Endothelial cell of umbilical vein (primary cell): ENCODE measurements around the gene SLC25A28. TPM values are rescaled to one million over a fixed set of nuclear protein-coding genes. Genes with fewer than 3 reads are reported as not detected.

Experiments used
- BruUV-seq: library from RNA; stranded (reverse); fragments of 400-500 nt; replicated peaks from 2 replicates; lab custom pipeline; 2021; lab: Mats Ljungman, UMichigan
- CTCF ChIA-PET: fragments of 300-600, 350-600 bp; sonication (Branson Sonifier 250); formaldehyde crosslinking; loops from one replicate; lab custom pipeline; 2021; ENCODE audit warnings: antibody characterized with exemption, inconsistent platforms; lab: Charles Lee
- POLR2A ChIA-PET: fragments of 300-600, 350-600 bp; sonication (Branson Sonifier 250); formaldehyde crosslinking; loops from one replicate; lab custom pipeline; 2021; ENCODE audit warnings: antibody characterized with exemption, inconsistent platforms; lab: Charles Lee
- DNase-seq: peaks from one replicate; pipeline ENCODE4 v3.0.0-alpha.2; 2011; ENCODE audit warnings: low read depth, low spot score
- FAIRE-seq: peaks from 2 replicates; lab custom pipeline; 2011; peaks lifted over from hg19 to GRCh38; lab: Jason Lieb, UNC
- H2AFZ ChIP-seq: 2 replicates; pipeline ENCODE4 v1.6.0; 2012; ENCODE audit warnings: low read depth, low read length, control low read depth, inconsistent platforms
- H3K27ac ChIP-seq: 2 replicates; pipeline ENCODE4 v1.5.1; 2011; ENCODE audit warnings: low read depth, mild to moderate bottlenecking, control low read depth, low read length, moderate library complexity; ENCODE audit not compliant: insufficient read depth
- H3K27me3 ChIP-seq, 2 experiments: 2 replicates each; pipeline versions ENCODE4 v1.6.0 to v1.6.1; 2011; ENCODE audit warnings: low read length in 2 of 2, mixed read lengths in 1 of 2; ENCODE audit not compliant: control insufficient read depth in 2 of 2, insufficient read depth in 2 of 2
- H3K36me3 ChIP-seq, 2 experiments: 2 replicates in 1 of 2; 3 replicates in 1 of 2; pipeline ENCODE4 v1.5.1; 2011; ENCODE audit warnings: low read length in 2 of 2, mild to moderate bottlenecking in 1 of 2, moderate library complexity in 1 of 2; ENCODE audit not compliant: control insufficient read depth in 2 of 2, insufficient read depth in 2 of 2; ENCODE audit errors: extremely low read depth in 1 of 2
- H3K4me1 ChIP-seq: 3 replicates; pipeline ENCODE4 v1.5.1; 2011; ENCODE audit warnings: mild to moderate bottlenecking, low read length; ENCODE audit not compliant: control insufficient read depth, insufficient read depth; ENCODE audit errors: extremely low read depth
- H3K4me2 ChIP-seq: 2 replicates; pipeline ENCODE4 v1.6.1; 2011; ENCODE audit warnings: low read length, control low read depth, mixed read lengths; ENCODE audit not compliant: insufficient read depth
- H3K4me3 ChIP-seq, 3 experiments: fragments of 200-600 bp in 1 of 3; sonication (generic), shearing (Covaris generic) in 1 of 3; replicated peaks in 1 of 3; 2 replicates each; pipeline ENCODE4 v1.5.1; 2011 to 2016; ENCODE audit warnings: control low read depth in 3 of 3, low read length in 3 of 3, mild to moderate bottlenecking in 2 of 3, inconsistent platforms in 1 of 3, low read depth in 1 of 3, moderate library complexity in 1 of 3; ENCODE audit not compliant: insufficient read depth in 1 of 3
- H3K79me2 ChIP-seq: 2 replicates; pipeline ENCODE4 v1.6.0; 2012; ENCODE audit warnings: low read length, inconsistent platforms; ENCODE audit not compliant: control insufficient read depth, insufficient read depth
- H3K9ac ChIP-seq: replicated peaks from 2 replicates; pipeline ENCODE3; 2011; ENCODE audit warnings: low read length, control low read depth; ENCODE audit not compliant: insufficient read depth; ENCODE audit errors: extremely low read depth
- H3K9me1 ChIP-seq: replicated peaks from 3 replicates; pipeline ENCODE4 v1.6.0; 2011; ENCODE audit warnings: mild to moderate bottlenecking, low read length; ENCODE audit not compliant: control insufficient read depth, insufficient read depth; ENCODE audit errors: extremely low read depth
- H3K9me3 ChIP-seq: replicated peaks from 2 replicates; pipeline ENCODE4 v1.5.1; 2012; ENCODE audit warnings: low read length, inconsistent platforms; ENCODE audit not compliant: control insufficient read depth, insufficient read depth
- H4K20me1 ChIP-seq: replicated peaks from 2 replicates; pipeline ENCODE3; 2011; ENCODE audit warnings: mild to moderate bottlenecking, low read length; ENCODE audit not compliant: control insufficient read depth, insufficient read depth; ENCODE audit errors: extremely low read depth
- CTCF ChIP-seq, 2 donors: IDR thresholded peaks; 1 replicate in 1 of 2; 2 replicates in 1 of 2; pipeline ENCODE4 v1.5.1; 2011; ENCODE audit warnings: low read length in 2 of 2, mild to moderate bottlenecking in 2 of 2, moderate library complexity in 2 of 2, control low read depth in 1 of 2, inconsistent platforms in 1 of 2, low read depth in 1 of 2; ENCODE audit not compliant: insufficient read depth in 1 of 2; ENCODE audit errors: extremely low read depth in 1 of 2
- EZH2 ChIP-seq: IDR thresholded peaks from 2 replicates; pipeline ENCODE4 v1.6.1; 2012; ENCODE audit warnings: borderline replicate concordance, low read depth, mild to moderate bottlenecking, moderate library complexity, low read length, inconsistent platforms; ENCODE audit not compliant: severe bottlenecking
- FOS ChIP-seq: IDR thresholded peaks from 2 replicates; pipeline ENCODE4 v1.6.1; 2011; ENCODE audit warnings: mild to moderate bottlenecking, low read length, moderate library complexity, borderline replicate concordance; ENCODE audit not compliant: insufficient read depth
- GATA2 ChIP-seq: IDR thresholded peaks from 2 replicates; pipeline ENCODE4 v1.7.0; 2011; ENCODE audit warnings: low read depth, mild to moderate bottlenecking, moderate library complexity, mixed read lengths, low read length; ENCODE audit not compliant: insufficient read length, insufficient read depth
- JUN ChIP-seq: IDR thresholded peaks from 2 replicates; pipeline ENCODE4 v1.6.1; 2011; ENCODE audit warnings: borderline replicate concordance, low read depth; ENCODE audit not compliant: insufficient read length, insufficient read depth
- MAX ChIP-seq: IDR thresholded peaks from 2 replicates; pipeline ENCODE4 v1.6.1; 2011; ENCODE audit not compliant: insufficient read depth, insufficient read length
- MYC ChIP-seq: IDR thresholded peaks from one replicate; pipeline ENCODE4 v1.6.1; 2011; ENCODE audit warnings: mild to moderate bottlenecking, low read depth, low read length
- POLR2A ChIP-seq: IDR thresholded peaks from 2 replicates; pipeline ENCODE4 v1.6.1; 2012; ENCODE audit warnings: low read depth, mild to moderate bottlenecking, control low read depth, low read length
- POLR2AphosphoS5 ChIP-seq: IDR thresholded peaks from 2 replicates; pipeline ENCODE4 v1.6.1; 2012; ENCODE audit warnings: low read depth, mild to moderate bottlenecking, control low read depth, low read length, moderate library complexity; ENCODE audit not compliant: insufficient read depth
- dilution Hi-C: fragments of 300-500 bp; cut with MboI; formaldehyde crosslinking; loops from one replicate; pipeline ENCODE4 v1.15.0; 2019; ENCODE audit warnings: low sequenced_read_pairs; ENCODE audit not compliant: extremely low pct_ligation_motif_present
- intact Hi-C: fragments of 100-400 bp; cut with micrococcal nuclease; formaldehyde crosslinking; loops from one replicate; pipeline ENCODE4 v1.10.0; 2022
- polyA plus RNA-seq, 4 experiments: library from polyadenylated mRNA; depleted of rRNA in 3 of 4; stranded (reverse) in 3 of 4; unstranded in 1 of 4; fragments of >200 nt; gene quantifications; 2 replicates each; pipeline versions ENCODE4 v1.2.1 to v1.2.3, GENCODE V29; 2011 to 2012; ENCODE audit warnings: missing spikeins in 1 of 4
- total RNA-seq: library from RNA; stranded (reverse); gene quantifications from 2 replicates; pipeline ENCODE4 v1.2.3, GENCODE V29; 2021

Gene SLC25A28
- total and polyA plus RNA-seq, 2 donors (not counting 3 experiments of a cell fraction or from before 2014, with no cell fraction given) = 33.7 to 38.8 TPM

GRCh38 chr10:99656199-99657064, 36.2 kb upstream of the SLC25A28 start:
- Histone ChIP-seq H3K9me1 (no peaks in the 10 kb centered on the region), H4K20me1 (no peaks in the 10 kb centered on the region), H3K4me3 (no peak overlapping the region), H2AFZ (no peak overlapping the region), H3K36me3 (no peaks in the 10 kb centered on the region), H3K9ac (no peak overlapping the region), H3K4me2 (no peak overlapping the region), H3K4me1 (peaks cover 11% of the 10 kb centered on the region), H3K27ac (no peak overlapping the region), H3K27me3 (peaks cover 4 to 6% of the 10 kb centered on the region in 2 experiments), H3K9me3 (no peaks in the 10 kb centered on the region), H3K79me2 (peaks cover 4% of the 10 kb centered on the region)
- ChIA-PET POLR2A (no interaction called here), CTCF (no interaction called here)
- intact Hi-C loops = no loop called here
- FAIRE-seq = no peak
- BruUV-seq = no TSS peak
- no peak for DNase-seq
- dilution Hi-C loops = no loop called here
- TF ChIP-seq MYC = no peak
- no peak for TF ChIP-seq CTCF (IDR thresholded peaks at IDR 0.05; ENCODE audit: extremely low read depth in 1 of 2, insufficient read depth in 1 of 2, low read depth in 1 of 2, low read length in 2 of 2)
- no peak for TF ChIP-seq POLR2A
- no peak for TF ChIP-seq POLR2AphosphoS5
- no peak for TF ChIP-seq GATA2
- no peak for TF ChIP-seq MAX
- no peak for TF ChIP-seq FOS
- no peak for TF ChIP-seq EZH2
- TF ChIP-seq JUN = no peak
